Measurements from ENCODE around the gene ZNF438.
"Not testable (repeated sequence)": the region's sequence is repeated elsewhere in the genome, so short reads cannot be mapped to it uniquely, and the experiment has no call there.

Gene ZNF438

DNA sequence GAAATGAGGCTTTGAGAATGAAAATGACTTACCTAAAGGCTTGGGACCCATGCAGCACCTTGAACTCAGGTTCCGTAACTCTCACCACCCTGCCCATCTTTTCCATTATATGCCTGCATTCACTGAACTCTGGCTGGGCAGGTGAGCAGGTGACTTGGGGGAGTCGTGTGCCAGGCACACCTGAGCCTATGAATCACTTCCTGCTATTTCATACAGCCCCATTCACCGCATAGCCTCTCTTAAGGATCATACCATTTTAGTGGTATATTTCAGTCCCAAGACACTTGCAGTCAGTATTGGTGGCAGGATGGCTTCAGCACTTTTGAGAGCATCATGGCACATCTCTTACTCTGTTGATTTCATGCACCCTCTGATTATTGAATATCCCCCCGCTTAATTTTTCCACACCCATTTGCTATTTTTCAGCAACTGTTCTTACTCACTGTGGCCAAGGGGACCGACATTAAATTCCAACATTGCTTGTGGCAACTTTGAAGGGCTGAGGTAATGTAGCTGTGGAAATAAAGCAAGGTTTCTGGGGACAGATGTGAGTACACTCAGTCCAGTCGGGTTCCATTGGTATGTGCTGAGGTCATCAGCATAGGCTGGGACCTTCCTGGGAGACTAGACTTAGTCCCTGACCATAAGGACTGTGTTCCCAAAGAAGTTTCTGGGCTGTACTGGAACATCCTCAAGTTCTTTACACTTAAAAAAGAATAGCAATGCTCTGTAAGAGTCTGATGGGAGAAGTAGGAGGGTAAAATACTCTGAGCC lies 39.8 kb upstream of the ZNF438 start:
- no peaks in the 10 kb centered on the region for H3K27me3 ChIP-seq (ENCODE audit: control insufficient read depth in 5 of 5, insufficient read depth in 4 of 5, low read length in 5 of 5)
- H3K9ac ChIP-seq (ENCODE audit: low read length in 5 of 5): no peak overlapping the region
- no peaks in the 10 kb centered on the region for H3K9me3 ChIP-seq (ENCODE audit: control insufficient read depth in 5 of 5, low read length in 5 of 5)
- H3K4me3 ChIP-seq (ENCODE audit: low read depth in 1 of 5, low read length in 5 of 5): no peak overlapping the region
- no peak overlapping the region for H3K27ac ChIP-seq (ENCODE audit: low read depth, low read length)
- peaks cover 0 to 36% (median 13%) of the 10 kb centered on the region in 5 donors for H3K4me1 ChIP-seq (ENCODE audit: control insufficient read depth in 5 of 5, insufficient read depth in 5 of 5, low read length in 5 of 5)
- H3K36me3 ChIP-seq (ENCODE audit: control insufficient read depth in 5 of 5, insufficient read depth in 5 of 5, low read length in 5 of 5): no peaks in the 10 kb centered on the region

DNA sequence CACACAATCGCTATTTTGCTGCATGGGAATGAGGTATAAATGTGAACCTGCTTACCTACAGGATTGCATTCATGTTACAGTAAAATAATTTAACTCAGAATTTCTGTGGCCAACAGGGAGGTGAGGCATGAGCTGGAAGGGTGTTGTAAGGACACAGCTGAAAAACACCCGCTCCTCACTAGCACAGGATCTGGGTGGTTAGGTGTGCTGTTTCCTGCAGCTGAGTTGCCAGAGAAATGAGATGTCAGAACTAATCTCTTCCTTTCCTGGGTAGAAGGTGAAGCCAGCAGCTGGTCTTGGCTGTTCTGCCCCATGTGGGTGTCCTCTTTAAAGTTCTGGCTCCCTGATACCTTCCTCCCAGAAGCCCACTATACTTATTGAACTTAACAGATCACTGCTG lies 39.0 kb upstream of the ZNF438 start:
- Histone ChIP-seq H3K9ac (ENCODE audit: low read length in 5 of 5) (no peak overlapping the region), H3K4me3 (ENCODE audit: low read depth in 1 of 5, low read length in 5 of 5) (no peak overlapping the region), H3K36me3 (ENCODE audit: control insufficient read depth in 5 of 5, insufficient read depth in 5 of 5, low read length in 5 of 5) (no peaks in the 10 kb centered on the region), H3K9me3 (ENCODE audit: control insufficient read depth in 5 of 5, low read length in 5 of 5) (no peaks in the 10 kb centered on the region), H3K27ac (ENCODE audit: low read depth, low read length) (no peak overlapping the region), H3K27me3 (ENCODE audit: control insufficient read depth in 5 of 5, insufficient read depth in 4 of 5, low read length in 5 of 5) (no peaks in the 10 kb centered on the region), H3K4me1 (ENCODE audit: control insufficient read depth in 5 of 5, insufficient read depth in 5 of 5, low read length in 5 of 5) (peaks cover 0 to 36% (median 13%) of the 10 kb centered on the region in 5 donors)

DNA sequence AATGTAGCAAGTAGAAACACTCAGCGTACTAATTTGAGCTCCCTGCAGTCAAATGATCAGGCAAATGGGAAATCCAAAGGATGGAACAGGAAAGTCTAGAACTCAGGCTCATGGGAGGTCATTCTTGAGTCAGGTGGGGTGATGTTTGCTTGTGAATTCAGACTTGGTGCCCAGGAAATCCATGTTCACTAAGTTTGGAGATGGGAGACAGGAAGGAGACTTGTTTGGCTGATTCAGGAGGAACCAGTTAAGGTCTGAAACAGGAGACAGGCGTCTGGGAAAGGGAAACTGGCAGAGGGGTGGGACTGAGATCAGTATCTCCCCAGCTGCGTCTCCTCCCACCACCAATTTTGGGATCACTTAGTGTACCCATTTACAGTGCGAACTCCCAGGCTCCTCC lies 38.4 kb upstream of the ZNF438 start:
- H3K4me1 ChIP-seq (ENCODE audit: control insufficient read depth in 5 of 5, insufficient read depth in 5 of 5, low read length in 5 of 5): peaks cover 0 to 32% (median 13%) of the 10 kb centered on the region in 5 donors
- no peak overlapping the region for H3K4me3 ChIP-seq (ENCODE audit: low read depth in 1 of 5, low read length in 5 of 5)
- no peaks in the 10 kb centered on the region for H3K36me3 ChIP-seq (ENCODE audit: control insufficient read depth in 5 of 5, insufficient read depth in 5 of 5, low read length in 5 of 5)
- H3K9ac ChIP-seq (ENCODE audit: low read length in 5 of 5): no peak overlapping the region
- no peak overlapping the region for H3K27ac ChIP-seq (ENCODE audit: low read depth, low read length)
- H3K9me3 ChIP-seq (ENCODE audit: control insufficient read depth in 5 of 5, low read length in 5 of 5): no peaks in the 10 kb centered on the region
- H3K27me3 ChIP-seq (ENCODE audit: control insufficient read depth in 5 of 5, insufficient read depth in 4 of 5, low read length in 5 of 5): no peaks in the 10 kb centered on the region

DNA sequence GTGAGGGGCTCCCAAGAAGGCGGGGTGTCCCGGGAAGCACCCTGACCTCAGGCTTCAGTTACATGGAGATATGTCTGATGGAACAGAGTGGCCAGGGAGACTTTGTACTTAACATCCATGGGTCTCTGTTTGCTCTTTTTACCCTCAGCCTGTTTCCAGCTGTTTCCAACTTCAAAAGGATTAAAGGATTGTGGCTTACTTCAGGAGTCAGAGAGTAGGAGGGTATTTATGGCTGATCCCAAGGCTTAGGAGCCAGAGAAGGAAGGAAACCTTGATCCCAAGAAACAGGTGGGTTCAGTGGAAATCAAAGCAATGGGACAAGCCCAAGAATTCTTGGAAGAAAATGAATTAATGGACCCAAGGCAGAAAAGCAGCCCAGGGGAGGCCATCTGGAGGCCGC lies 37.7 kb upstream of the ZNF438 start:
- no peak overlapping the region for H3K9ac ChIP-seq (ENCODE audit: low read length in 5 of 5)
- H3K4me3 ChIP-seq (ENCODE audit: low read depth in 1 of 5, low read length in 5 of 5): no peak overlapping the region
- H3K4me1 ChIP-seq (ENCODE audit: control insufficient read depth in 5 of 5, insufficient read depth in 5 of 5, low read length in 5 of 5): peaks cover 0 to 27% (median 16%) of the 10 kb centered on the region in 5 donors
- no peak overlapping the region for H3K27ac ChIP-seq (ENCODE audit: low read depth, low read length)
- no peaks in the 10 kb centered on the region for H3K27me3 ChIP-seq (ENCODE audit: control insufficient read depth in 5 of 5, insufficient read depth in 4 of 5, low read length in 5 of 5)
- H3K36me3 ChIP-seq (ENCODE audit: control insufficient read depth in 5 of 5, insufficient read depth in 5 of 5, low read length in 5 of 5): no peaks in the 10 kb centered on the region
- no peaks in the 10 kb centered on the region for H3K9me3 ChIP-seq (ENCODE audit: control insufficient read depth in 5 of 5, low read length in 5 of 5)

DNA sequence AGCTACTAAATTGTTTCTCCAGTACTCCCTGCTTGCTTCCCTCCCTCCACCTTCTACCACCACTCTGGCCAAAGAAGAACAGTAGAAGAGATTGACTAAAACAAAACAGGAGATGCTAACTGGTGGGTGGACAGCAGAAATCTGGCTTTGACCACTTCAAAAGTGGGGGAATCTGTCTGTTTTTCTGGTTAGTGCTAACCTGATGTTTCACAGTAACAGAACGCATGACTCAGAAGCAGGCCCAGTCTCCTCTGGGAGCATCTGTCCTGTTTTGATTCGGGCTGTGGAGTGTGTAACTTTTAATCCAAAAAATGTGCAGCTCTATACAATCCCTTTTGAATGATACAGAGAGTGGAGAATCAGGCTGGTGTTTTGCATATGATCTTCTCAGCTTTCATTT lies 32.7 kb upstream of the ZNF438 start:
- Histone ChIP-seq H3K27ac (ENCODE audit: low read depth, low read length) (peak overlapping the region; percentile 38), H3K4me3 (ENCODE audit: low read depth in 1 of 5, low read length in 5 of 5) (no peak overlapping the region), H3K9ac (ENCODE audit: low read length in 5 of 5) (no peak overlapping the region), H3K9me3 (ENCODE audit: control insufficient read depth in 5 of 5, low read length in 5 of 5) (no peaks in the 10 kb centered on the region), H3K4me1 (ENCODE audit: control insufficient read depth in 5 of 5, insufficient read depth in 5 of 5, low read length in 5 of 5) (peaks cover 0 to 23% (median 16%) of the 10 kb centered on the region in 5 donors), H3K36me3 (ENCODE audit: control insufficient read depth in 5 of 5, insufficient read depth in 5 of 5, low read length in 5 of 5) (no peaks in the 10 kb centered on the region), H3K27me3 (ENCODE audit: control insufficient read depth in 5 of 5, insufficient read depth in 4 of 5, low read length in 5 of 5) (no peaks in the 10 kb centered on the region)

DNA sequence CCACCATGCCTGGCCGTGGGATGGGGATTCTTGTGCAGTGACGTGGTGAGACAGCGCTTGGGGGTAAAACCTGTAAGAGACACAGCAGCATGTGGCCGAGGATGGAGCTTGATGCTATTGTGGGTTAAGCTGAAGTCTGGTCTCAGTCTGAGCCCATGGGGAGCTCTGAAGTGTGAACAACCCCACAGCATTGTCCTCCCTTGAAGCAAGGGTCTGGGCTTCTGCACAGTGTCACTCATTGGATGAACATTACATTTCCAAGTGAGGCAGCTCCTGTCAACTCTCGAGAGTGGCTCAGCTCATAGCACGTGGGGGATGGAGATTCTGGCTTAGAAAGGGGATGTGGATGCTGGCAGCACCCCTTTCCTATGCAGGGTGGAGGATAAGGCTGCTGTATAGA lies 32.2 kb upstream of the ZNF438 start:
- H3K9ac ChIP-seq (ENCODE audit: low read length in 5 of 5): no peak overlapping the region

DNA sequence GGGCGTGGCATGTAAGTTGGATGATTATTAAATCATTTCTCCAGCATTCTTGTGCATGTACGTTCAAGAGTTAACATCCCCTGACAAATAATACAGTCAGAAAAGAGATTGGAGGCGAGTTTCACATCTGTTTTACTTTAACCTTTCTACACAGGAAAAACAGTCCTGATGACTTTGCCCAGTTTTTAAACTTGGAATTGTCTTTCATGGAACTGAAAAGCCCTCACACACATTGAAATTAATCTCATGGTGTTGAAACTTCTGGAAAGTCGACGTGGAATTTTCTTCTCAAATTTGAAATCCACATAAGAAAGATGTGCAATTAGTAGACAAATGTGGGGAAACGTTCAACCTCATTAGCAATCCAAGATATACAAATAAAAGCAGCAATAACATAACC lies 31.2 kb upstream of the ZNF438 start:
- Histone ChIP-seq H3K4me1 (ENCODE audit: control insufficient read depth in 5 of 5, insufficient read depth in 5 of 5, low read length in 5 of 5) (peaks cover 0 to 23% (median 16%) of the 10 kb centered on the region in 5 donors), H3K4me3 (ENCODE audit: low read depth in 1 of 5, low read length in 5 of 5) (peak overlapping the region in 1 of 5 donors; percentile 3), H3K9ac (ENCODE audit: low read length in 5 of 5) (no peak overlapping the region), H3K36me3 (ENCODE audit: control insufficient read depth in 5 of 5, insufficient read depth in 5 of 5, low read length in 5 of 5) (no peaks in the 10 kb centered on the region), H3K9me3 (ENCODE audit: control insufficient read depth in 5 of 5, low read length in 5 of 5) (no peaks in the 10 kb centered on the region), H3K27ac (ENCODE audit: low read depth, low read length) (no peak overlapping the region), H3K27me3 (ENCODE audit: control insufficient read depth in 5 of 5, insufficient read depth in 4 of 5, low read length in 5 of 5) (no peaks in the 10 kb centered on the region)

More for the DNA sequence above, 32.2 kb upstream of the ZNF438 start:
- Histone ChIP-seq H3K27me3 (ENCODE audit: control insufficient read depth in 5 of 5, insufficient read depth in 4 of 5, low read length in 5 of 5) (no peaks in the 10 kb centered on the region), H3K4me1 (ENCODE audit: control insufficient read depth in 5 of 5, insufficient read depth in 5 of 5, low read length in 5 of 5) (peaks cover 0 to 23% (median 16%) of the 10 kb centered on the region in 5 donors), H3K9me3 (ENCODE audit: control insufficient read depth in 5 of 5, low read length in 5 of 5) (no peaks in the 10 kb centered on the region), H3K4me3 (ENCODE audit: low read depth in 1 of 5, low read length in 5 of 5) (no peak overlapping the region), H3K27ac (ENCODE audit: low read depth, low read length) (peak overlapping the region; percentile 38), H3K36me3 (ENCODE audit: control insufficient read depth in 5 of 5, insufficient read depth in 5 of 5, low read length in 5 of 5) (no peaks in the 10 kb centered on the region)

DNA sequence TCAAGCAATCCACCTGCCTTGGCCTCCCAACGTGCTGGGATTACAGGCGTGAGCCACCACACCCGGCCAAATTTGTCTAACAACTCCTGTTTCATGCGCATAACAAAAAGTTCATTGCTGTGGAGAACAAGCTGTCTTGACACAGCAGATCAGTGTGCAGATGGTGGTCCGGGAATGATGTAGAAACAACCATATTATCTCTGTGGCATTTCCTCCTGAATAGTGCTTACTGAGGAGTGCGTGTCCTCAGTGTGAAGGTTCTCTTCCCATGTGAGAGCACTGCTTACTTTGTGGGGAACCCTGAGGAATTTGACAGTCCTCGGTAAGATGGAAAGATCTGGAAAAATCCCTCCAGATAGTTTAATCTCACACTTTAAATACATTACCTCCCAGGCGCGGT lies 30.3 kb upstream of the ZNF438 start:
- Histone ChIP-seq H3K9ac (ENCODE audit: low read length in 5 of 5) (no peak overlapping the region), H3K36me3 (ENCODE audit: control insufficient read depth in 5 of 5, insufficient read depth in 5 of 5, low read length in 5 of 5) (no peaks in the 10 kb centered on the region), H3K27ac (ENCODE audit: low read depth, low read length) (no peak overlapping the region), H3K27me3 (ENCODE audit: control insufficient read depth in 5 of 5, insufficient read depth in 4 of 5, low read length in 5 of 5) (no peaks in the 10 kb centered on the region), H3K9me3 (ENCODE audit: control insufficient read depth in 5 of 5, low read length in 5 of 5) (no peaks in the 10 kb centered on the region), H3K4me1 (ENCODE audit: control insufficient read depth in 5 of 5, insufficient read depth in 5 of 5, low read length in 5 of 5) (peaks cover 0 to 23% (median 16%) of the 10 kb centered on the region in 5 donors), H3K4me3 (ENCODE audit: low read depth in 1 of 5, low read length in 5 of 5) (no peak overlapping the region)

DNA sequence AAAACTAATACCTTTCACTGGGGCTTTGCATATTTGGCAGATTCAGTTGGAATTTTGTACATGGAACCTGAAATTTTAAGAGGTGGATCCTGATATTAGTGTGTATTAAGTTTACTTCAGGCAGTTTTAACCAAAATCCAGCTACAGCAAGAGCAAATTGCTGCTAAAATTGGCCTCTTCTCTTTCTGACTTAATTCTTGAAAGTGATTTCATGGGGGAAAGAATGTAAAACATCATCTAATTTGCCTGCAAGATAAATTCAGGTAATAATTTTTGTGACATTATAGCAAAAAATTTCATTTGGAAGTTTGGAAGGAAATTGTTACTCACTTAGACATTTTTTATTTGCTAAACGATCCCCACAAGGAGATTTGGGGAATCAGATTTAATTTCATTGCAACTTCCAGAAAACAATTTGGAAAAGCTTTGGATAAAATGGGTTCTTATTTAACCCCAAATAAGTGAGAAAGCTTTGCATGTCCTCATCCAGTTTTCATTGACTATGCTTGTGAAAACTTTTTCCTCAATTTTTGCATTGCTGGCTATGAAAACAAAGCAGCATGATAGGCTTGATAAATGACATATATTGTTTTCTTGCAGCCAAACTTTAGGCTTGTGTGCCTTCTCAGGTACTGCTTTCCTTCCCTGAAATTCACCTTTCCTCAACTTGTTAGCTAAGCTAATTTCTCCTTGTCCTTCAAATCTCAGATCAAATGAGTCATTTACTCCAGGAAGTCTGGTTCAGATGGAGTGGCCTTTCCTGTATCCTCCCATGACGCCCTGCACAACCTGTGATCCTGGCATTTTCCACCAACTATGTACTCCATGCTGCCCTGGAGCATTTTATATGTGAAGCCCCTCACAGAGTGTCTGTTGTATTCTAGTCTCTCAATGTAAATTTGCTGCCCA lies 27.4 kb upstream of the ZNF438 start:
- peaks cover 0 to 12% (median 10%) of the 10 kb centered on the region in 5 donors for H3K4me1 ChIP-seq (ENCODE audit: control insufficient read depth in 5 of 5, insufficient read depth in 5 of 5, low read length in 5 of 5)
- H3K9ac ChIP-seq (ENCODE audit: low read length in 5 of 5): no peak overlapping the region
- no peak overlapping the region for H3K4me3 ChIP-seq (ENCODE audit: low read depth in 1 of 5, low read length in 5 of 5)
- no peaks in the 10 kb centered on the region for H3K9me3 ChIP-seq (ENCODE audit: control insufficient read depth in 5 of 5, low read length in 5 of 5)
- no peaks in the 10 kb centered on the region for H3K27me3 ChIP-seq (ENCODE audit: control insufficient read depth in 5 of 5, insufficient read depth in 4 of 5, low read length in 5 of 5)
- no peaks in the 10 kb centered on the region for H3K36me3 ChIP-seq (ENCODE audit: control insufficient read depth in 5 of 5, insufficient read depth in 5 of 5, low read length in 5 of 5)
- no peak overlapping the region for H3K27ac ChIP-seq (ENCODE audit: low read depth, low read length)

DNA sequence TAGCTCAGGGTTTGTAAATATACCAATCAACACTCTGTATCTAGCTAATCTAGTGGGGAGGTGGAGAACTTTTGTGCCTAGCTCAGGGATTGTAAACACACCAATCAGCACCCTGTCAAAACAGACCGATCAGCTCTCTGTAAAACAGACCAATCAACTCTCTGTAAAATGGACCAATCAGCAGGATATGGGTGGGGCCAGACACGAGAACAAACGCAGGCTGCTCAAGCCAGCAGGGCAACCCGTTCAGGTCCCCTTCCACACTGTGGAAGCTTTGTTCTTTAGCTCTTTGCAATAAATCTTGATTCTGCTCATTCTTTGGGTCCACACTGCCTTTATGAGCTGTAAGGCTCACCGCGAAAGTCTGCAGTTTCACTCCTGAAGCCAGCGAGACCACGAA lies 25.0 kb upstream of the ZNF438 start:
- not testable (repeated sequence) for H3K27ac ChIP-seq (ENCODE audit: low read depth, low read length); H3K4me3 ChIP-seq (ENCODE audit: low read depth in 1 of 5, low read length in 5 of 5); H3K9ac ChIP-seq (ENCODE audit: low read length in 5 of 5); H3K36me3 ChIP-seq (ENCODE audit: control insufficient read depth in 5 of 5, insufficient read depth in 5 of 5, low read length in 5 of 5); H3K9me3 ChIP-seq (ENCODE audit: control insufficient read depth in 5 of 5, low read length in 5 of 5); H3K4me1 ChIP-seq (ENCODE audit: control insufficient read depth in 5 of 5, insufficient read depth in 5 of 5, low read length in 5 of 5); H3K27me3 ChIP-seq (ENCODE audit: control insufficient read depth in 5 of 5, insufficient read depth in 4 of 5, low read length in 5 of 5)

Measured in subcutaneous abdominal adipose tissue (tissue), 5 donors.